ENCODE measurements around the gene GSAP.

GSAP gene

GRCh38 chr7:77420986-77421672 lies 5.0 kb upstream of the GSAP start:
- Histone ChIP-seq H3K9ac (ENCODE audit: low read depth, low read length) (no peak overlapping the region), H3K27me3 (ENCODE audit: insufficient read depth, low read length) (peaks cover 20% of the 10 kb centered on the region), H3K9me3 (ENCODE audit: insufficient read depth, low read depth, low read length) (no peaks in the 10 kb centered on the region), H3K27ac (ENCODE audit: low read depth, low read length) (no peak overlapping the region), H3K36me3 (ENCODE audit: insufficient read depth, low read length) (no peaks in the 10 kb centered on the region), H3K4me3 (ENCODE audit: low read length) (no peak overlapping the region), H3K4me1 (ENCODE audit: insufficient read depth, low read length) (peaks cover 29% of the 10 kb centered on the region)
- 87% methylated on average over 4 of the region's 4 CpGs for WGBS

GRCh38 chr7:77420438-77420837 lies 4.3 kb upstream of the GSAP start:
- Histone ChIP-seq H3K27ac (ENCODE audit: low read depth, low read length) (no peak overlapping the region), H3K9ac (ENCODE audit: low read depth, low read length) (no peak overlapping the region), H3K27me3 (ENCODE audit: insufficient read depth, low read length) (peaks cover 27% of the 10 kb centered on the region), H3K9me3 (ENCODE audit: insufficient read depth, low read depth, low read length) (no peaks in the 10 kb centered on the region), H3K4me3 (ENCODE audit: low read length) (no peak overlapping the region), H3K36me3 (ENCODE audit: insufficient read depth, low read length) (no peaks in the 10 kb centered on the region), H3K4me1 (ENCODE audit: insufficient read depth, low read length) (peaks cover 22% of the 10 kb centered on the region)
- 90% methylated on average over 5 of the region's 5 CpGs for WGBS

DNA sequence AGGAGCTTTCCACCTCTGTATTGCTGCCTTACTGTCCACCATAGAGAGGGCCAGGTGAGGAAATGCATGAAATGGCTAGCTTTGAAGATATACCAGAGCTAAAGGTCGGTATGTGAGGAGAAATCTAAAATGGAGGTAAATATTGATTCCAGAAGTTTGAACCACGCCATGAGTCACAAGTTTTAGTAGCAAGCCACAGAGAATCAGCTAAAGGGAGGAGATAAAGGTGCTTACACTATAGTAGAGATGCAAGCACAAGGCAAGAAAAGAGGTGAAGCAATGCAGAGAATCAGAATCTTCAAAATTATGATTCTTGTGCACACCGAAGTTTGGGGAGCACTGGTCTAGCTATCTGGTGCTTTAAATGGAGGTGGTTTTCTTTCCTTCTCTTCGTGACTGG lies 3.0 kb upstream of the GSAP start:
- Histone ChIP-seq H3K4me3 (ENCODE audit: low read length) (no peak overlapping the region), H3K9ac (ENCODE audit: low read depth, low read length) (no peak overlapping the region), H3K27ac (ENCODE audit: low read depth, low read length) (no peak overlapping the region), H3K9me3 (ENCODE audit: insufficient read depth, low read depth, low read length) (no peaks in the 10 kb centered on the region), H3K27me3 (ENCODE audit: insufficient read depth, low read length) (peaks cover 40% of the 10 kb centered on the region), H3K36me3 (ENCODE audit: insufficient read depth, low read length) (no peaks in the 10 kb centered on the region), H3K4me1 (ENCODE audit: insufficient read depth, low read length) (peaks cover 21% of the 10 kb centered on the region)
- 84% methylated on average over 4 of the region's 4 CpGs for WGBS

DNA sequence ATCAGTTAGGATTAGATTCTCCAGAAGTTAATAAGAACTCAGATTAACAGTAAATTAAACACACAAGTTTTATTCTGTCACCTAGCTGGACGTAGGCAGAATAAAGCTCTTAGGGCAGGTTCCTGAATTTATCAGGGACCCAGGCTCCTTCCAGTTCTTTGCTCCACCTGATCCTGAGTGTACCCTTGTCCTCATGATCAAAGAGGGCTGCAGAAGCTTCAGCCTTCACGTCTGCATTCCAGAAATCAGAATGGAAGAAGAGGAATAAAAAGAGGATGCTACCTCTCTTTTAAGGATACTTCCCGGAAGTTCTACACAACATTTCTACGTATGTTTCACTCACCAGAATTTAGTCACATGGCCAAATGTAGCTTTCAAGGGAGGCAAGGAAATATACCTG lies 1.7 kb upstream of the GSAP start:
- no peaks in the 10 kb centered on the region for H3K36me3 ChIP-seq (ENCODE audit: insufficient read depth, low read length)
- no peak overlapping the region for H3K9ac ChIP-seq (ENCODE audit: low read depth, low read length)
- peaks cover 34% of the 10 kb centered on the region for H3K4me1 ChIP-seq (ENCODE audit: insufficient read depth, low read length)
- peaks cover 42% of the 10 kb centered on the region for H3K27me3 ChIP-seq (ENCODE audit: insufficient read depth, low read length)
- H3K9me3 ChIP-seq (ENCODE audit: insufficient read depth, low read depth, low read length), result no peaks in the 10 kb centered on the region
- WGBS, result 90% methylated on average over 4 of the region's 4 CpGs
- H3K4me3 ChIP-seq (ENCODE audit: low read length), result no peak overlapping the region
- H3K27ac ChIP-seq (ENCODE audit: low read depth, low read length), result no peak overlapping the region

GRCh38 chr7:77416621-77417371 lies 647 bp upstream of the GSAP start:
- peak overlapping the region; percentile 63 for H3K4me3 ChIP-seq (ENCODE audit: low read length)
- peak overlapping the region; percentile 42; the same call in 1 of the 2 replicates for H3K9ac ChIP-seq (ENCODE audit: low read depth, low read length)
- H3K27me3 ChIP-seq (ENCODE audit: insufficient read depth, low read length), result peaks cover 42% of the 10 kb centered on the region
- no peaks in the 10 kb centered on the region for H3K9me3 ChIP-seq (ENCODE audit: insufficient read depth, low read depth, low read length)
- WGBS, result 55% methylated on average over 20 of the region's 20 CpGs
- H3K27ac ChIP-seq (ENCODE audit: low read depth, low read length), result peak overlapping the region; percentile 9; the same call in 1 of the 2 replicates
- H3K4me1 ChIP-seq (ENCODE audit: insufficient read depth, low read length), result peaks cover 42% of the 10 kb centered on the region
- no peaks in the 10 kb centered on the region for H3K36me3 ChIP-seq (ENCODE audit: insufficient read depth, low read length)

DNA sequence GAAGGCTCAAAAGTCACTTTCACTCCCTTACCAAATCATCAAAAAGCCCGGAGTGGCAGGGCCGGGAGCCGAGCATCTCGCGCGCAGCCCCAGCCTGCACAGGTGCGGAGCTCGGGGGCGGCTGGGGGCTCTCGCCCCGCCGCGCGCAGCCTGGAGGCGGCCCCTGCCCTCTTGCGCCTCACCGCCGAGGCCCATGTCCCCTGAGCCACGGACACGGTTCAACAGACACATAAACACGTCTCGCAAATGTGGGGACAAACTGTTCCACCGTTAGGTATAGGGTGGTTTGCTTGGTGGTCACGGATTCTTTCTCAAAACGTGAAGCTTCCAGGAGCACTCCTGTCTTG lies 700 bp downstream of the GSAP start:
- Histone ChIP-seq H3K27me3 (ENCODE audit: insufficient read depth, low read length) (peaks cover 42% of the 10 kb centered on the region), H3K36me3 (ENCODE audit: insufficient read depth, low read length) (no peaks in the 10 kb centered on the region), H3K9me3 (ENCODE audit: insufficient read depth, low read depth, low read length) (no peaks in the 10 kb centered on the region), H3K4me1 (ENCODE audit: insufficient read depth, low read length) (peaks cover 45% of the 10 kb centered on the region), H3K27ac (ENCODE audit: low read depth, low read length) (no peak overlapping the region; the same call in 1 of the 2 replicates), H3K4me3 (ENCODE audit: low read length) (peak overlapping the region; percentile 63), H3K9ac (ENCODE audit: low read depth, low read length) (peak overlapping the region; percentile 61)
- 7% methylated on average over 25 of the region's 25 CpGs for WGBS

DNA sequence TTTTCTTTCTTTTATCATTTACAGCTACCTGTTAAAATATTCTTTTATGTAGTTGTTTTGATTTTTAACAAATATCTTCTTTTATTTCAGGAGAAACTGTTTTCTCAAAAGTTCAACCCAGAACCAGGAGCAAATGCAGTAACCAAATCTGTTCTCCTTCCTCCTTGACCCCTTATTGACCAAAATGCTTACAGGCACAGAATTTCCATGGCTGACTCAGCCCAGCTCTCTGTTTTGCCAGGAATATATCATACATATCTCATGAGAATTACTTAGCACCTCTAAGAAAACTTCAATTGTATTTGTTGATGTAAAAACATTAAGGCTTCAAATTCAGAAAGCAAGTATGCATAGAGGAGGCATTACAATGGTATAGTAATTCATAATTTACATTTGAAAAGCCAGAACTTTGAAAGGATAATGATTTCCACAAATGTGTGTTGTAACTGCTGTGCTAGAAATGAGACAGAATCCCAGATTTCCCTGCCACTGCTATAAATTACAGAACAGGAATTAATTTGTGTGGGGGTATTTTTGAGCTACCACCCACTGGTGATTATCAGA lies 2.2 kb downstream of the GSAP start:
- Histone ChIP-seq H3K36me3 (ENCODE audit: insufficient read depth, low read length) (no peaks in the 10 kb centered on the region), H3K9me3 (ENCODE audit: insufficient read depth, low read depth, low read length) (no peaks in the 10 kb centered on the region), H3K27me3 (ENCODE audit: insufficient read depth, low read length) (peaks cover 42% of the 10 kb centered on the region), H3K9ac (ENCODE audit: low read depth, low read length) (no peak overlapping the region), H3K27ac (ENCODE audit: low read depth, low read length) (peak overlapping the region; percentile 68; the same call in 1 of the 2 replicates), H3K4me1 (ENCODE audit: insufficient read depth, low read length) (peaks cover 47% of the 10 kb centered on the region), H3K4me3 (ENCODE audit: low read length) (peak overlapping the region; percentile 26; the same call in 1 of the 2 replicates)

DNA sequence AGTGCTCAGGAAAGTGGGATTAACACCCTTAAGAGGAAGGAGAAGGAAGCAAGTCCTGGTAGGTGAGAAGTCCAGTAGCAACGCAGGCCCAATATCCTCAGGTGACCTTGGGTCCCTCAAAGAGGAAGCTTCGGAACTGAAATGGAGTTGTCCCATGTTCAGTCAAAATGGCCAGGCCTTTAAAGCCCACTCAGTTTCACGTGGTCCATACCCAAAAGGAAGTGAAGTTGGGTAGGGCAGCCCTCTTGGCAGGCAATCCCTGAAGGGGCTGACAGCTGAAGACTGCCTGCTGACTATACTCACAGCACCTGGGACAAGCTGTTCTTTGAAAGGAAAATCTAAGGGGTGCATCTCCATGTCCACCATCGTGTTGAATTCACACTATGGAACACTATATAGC lies 3.0 kb downstream of the GSAP start:
- Histone ChIP-seq H3K4me1 (ENCODE audit: insufficient read depth, low read length) (peaks cover 47% of the 10 kb centered on the region), H3K27ac (ENCODE audit: low read depth, low read length) (peak overlapping the region; percentile 56; the same call in 1 of the 2 replicates), H3K36me3 (ENCODE audit: insufficient read depth, low read length) (no peaks in the 10 kb centered on the region), H3K9ac (ENCODE audit: low read depth, low read length) (no peak overlapping the region), H3K4me3 (ENCODE audit: low read length) (no peak overlapping the region), H3K27me3 (ENCODE audit: insufficient read depth, low read length) (peaks cover 38% of the 10 kb centered on the region), H3K9me3 (ENCODE audit: insufficient read depth, low read depth, low read length) (no peaks in the 10 kb centered on the region)
- WGBS, result 59% methylated on average over 3 of the region's 4 CpGs

DNA sequence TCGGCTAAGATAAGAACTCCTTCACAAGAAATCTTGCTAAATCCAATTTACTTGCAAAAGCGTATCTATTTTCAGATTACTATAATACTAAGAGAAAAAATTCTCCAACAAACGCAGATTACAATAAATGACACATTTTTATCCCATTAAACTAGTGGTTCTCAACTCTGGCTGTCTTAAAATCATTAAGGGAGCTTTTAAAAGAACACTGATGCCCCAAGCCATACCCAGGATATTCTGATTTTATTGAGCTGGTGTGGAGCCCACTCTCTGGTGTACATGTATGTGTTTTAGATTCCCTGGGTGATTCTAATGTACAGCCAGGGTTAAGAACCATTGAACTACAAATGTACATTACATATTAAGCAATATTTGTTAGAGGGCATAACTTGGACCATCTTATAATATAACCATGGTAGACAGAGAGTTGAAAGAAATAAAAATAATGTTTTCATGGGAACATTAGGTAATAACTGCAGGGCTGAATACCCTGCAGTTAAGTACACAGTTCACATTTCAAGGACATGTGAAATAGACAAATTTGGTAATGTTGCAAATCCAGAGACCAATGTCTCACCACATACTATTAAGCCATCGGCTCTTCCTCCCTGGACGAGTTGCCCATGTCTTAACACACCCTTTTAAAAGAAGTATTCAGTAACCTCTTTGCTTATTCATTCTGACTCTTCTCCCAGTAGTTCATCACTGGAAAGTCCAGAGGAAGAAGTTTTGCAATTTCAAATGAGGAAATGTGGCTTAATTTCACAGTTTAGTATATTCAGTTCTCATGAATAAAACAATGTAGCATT lies 6.2 kb downstream of the GSAP start:
- no peak overlapping the region for H3K4me3 ChIP-seq (ENCODE audit: low read length)
- 90% methylated on average over 5 of the region's 5 CpGs for WGBS
- H3K9me3 ChIP-seq (ENCODE audit: insufficient read depth, low read depth, low read length), result no peaks in the 10 kb centered on the region
- H3K27me3 ChIP-seq (ENCODE audit: insufficient read depth, low read length), result peaks cover 10% of the 10 kb centered on the region
- no peak overlapping the region for H3K27ac ChIP-seq (ENCODE audit: low read depth, low read length)
- H3K9ac ChIP-seq (ENCODE audit: low read depth, low read length), result no peak overlapping the region
- no peaks in the 10 kb centered on the region for H3K36me3 ChIP-seq (ENCODE audit: insufficient read depth, low read length)
- peaks cover 32% of the 10 kb centered on the region for H3K4me1 ChIP-seq (ENCODE audit: insufficient read depth, low read length)

DNA sequence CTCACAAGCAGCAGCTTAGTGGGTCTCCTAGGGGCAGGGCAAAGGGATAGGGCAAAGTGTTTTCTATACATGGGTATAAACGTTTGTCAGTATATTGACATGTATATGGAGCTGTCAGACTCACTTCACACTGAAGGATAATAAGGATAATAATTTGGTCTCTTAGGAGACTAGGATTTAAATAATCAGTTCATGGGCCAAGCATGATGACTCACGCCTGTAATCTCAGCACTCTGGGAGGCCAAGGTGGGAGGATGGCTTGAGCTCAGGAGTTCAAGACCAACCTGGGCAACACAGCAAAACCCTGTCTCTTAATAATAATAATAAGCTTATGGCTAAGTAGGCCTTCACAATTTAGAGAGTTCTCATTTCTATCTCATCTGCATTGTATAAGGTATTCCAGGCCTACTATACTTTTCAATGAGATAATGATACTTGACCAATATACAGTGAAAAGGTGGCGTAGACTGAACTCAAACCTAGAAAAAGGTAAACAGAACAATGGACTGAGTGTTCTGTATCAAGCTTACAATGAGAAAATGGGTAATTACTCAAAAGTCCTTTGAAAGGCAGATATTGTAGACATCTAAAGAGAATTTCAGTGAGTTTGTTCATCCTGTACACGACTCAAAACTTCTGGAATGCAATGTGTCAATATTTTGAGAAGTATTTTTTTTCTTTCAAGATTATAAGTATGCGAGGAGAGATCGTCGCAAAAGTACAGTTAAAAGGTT lies 7.0 kb downstream of the GSAP start:
- WGBS, result 76% methylated on average over 7 of the region's 7 CpGs
- Histone ChIP-seq H3K4me3 (ENCODE audit: low read length) (no peak overlapping the region), H3K27me3 (ENCODE audit: insufficient read depth, low read length) (peaks cover 2% of the 10 kb centered on the region; the same call in 1 of the 2 replicates), H3K9me3 (ENCODE audit: insufficient read depth, low read depth, low read length) (no peaks in the 10 kb centered on the region), H3K36me3 (ENCODE audit: insufficient read depth, low read length) (no peaks in the 10 kb centered on the region), H3K4me1 (ENCODE audit: insufficient read depth, low read length) (peaks cover 26% of the 10 kb centered on the region), H3K9ac (ENCODE audit: low read depth, low read length) (no peak overlapping the region), H3K27ac (ENCODE audit: low read depth, low read length) (no peak overlapping the region)
